IPS DF 6.9 (cell line): ENCODE measurements around the gene IL20RB.
A peak's percentile ranks its signal among the peaks of the same experiment; 100 is the strongest.

ENCODE experiments used
- DNase-seq: peaks from one replicate; pipeline ENCODE4 v3.0.0-alpha.2; 2013; ENCODE audit warnings: low read depth, low spot score
- H3K27ac ChIP-seq: one replicate; pipeline ENCODE4 v1.5.1; 2013; ENCODE audit warnings: low read length, control low read depth
- H3K27me3 ChIP-seq: 2 replicates; pipeline ENCODE4 v1.6.1; 2013; ENCODE audit warnings: mild to moderate bottlenecking, low read length; ENCODE audit not compliant: control insufficient read depth, insufficient read depth
- H3K36me3 ChIP-seq: 2 replicates; pipeline ENCODE4 v1.6.1; 2013; ENCODE audit warnings: low read length; ENCODE audit not compliant: control insufficient read depth, insufficient read depth
- H3K4me1 ChIP-seq: 2 replicates; pipeline ENCODE4 v1.6.1; 2013; ENCODE audit warnings: low read length; ENCODE audit not compliant: control insufficient read depth, insufficient read depth
- H3K4me3 ChIP-seq: 2 replicates; pipeline ENCODE4 v1.5.1; 2013; ENCODE audit warnings: mild to moderate bottlenecking, low read length
- H3K9me3 ChIP-seq: 2 replicates; pipeline ENCODE4 v1.6.1; 2013; ENCODE audit warnings: low read length, inconsistent platforms; ENCODE audit not compliant: control insufficient read depth, insufficient read depth
- WGBS: extraction: QIAGEN DNeasy Blood & Tissue Kit; methylation state at CpG from one replicate; pipeline ENCODE4 v1.1.7; 2013; ENCODE audit warnings: mixed read lengths, missing lambda C conversion rate; ENCODE audit not compliant: insufficient read length, insufficient coverage; 5-methylcytosine and 5-hydroxymethylcytosine counted together

The IL20RB gene, protein sequence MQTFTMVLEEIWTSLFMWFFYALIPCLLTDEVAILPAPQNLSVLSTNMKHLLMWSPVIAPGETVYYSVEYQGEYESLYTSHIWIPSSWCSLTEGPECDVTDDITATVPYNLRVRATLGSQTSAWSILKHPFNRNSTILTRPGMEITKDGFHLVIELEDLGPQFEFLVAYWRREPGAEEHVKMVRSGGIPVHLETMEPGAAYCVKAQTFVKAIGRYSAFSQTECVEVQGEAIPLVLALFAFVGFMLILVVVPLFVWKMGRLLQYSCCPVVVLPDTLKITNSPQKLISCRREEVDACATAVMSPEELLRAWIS

GRCh38 chr3:136957751-136958288 lies at the start of gene IL20RB:
TSS of gene IL20RB (plus strand) at chr3:136957983. CDS start at chr3:136958114, 131 bp downstream.
- DNase-seq = peak; percentile 9
- Histone ChIP-seq H3K4me1 (peaks cover 2% of the 10 kb centered on the region; the same call in 1 of the 2 replicates), H3K36me3 (no peaks in the 10 kb centered on the region), H3K4me3 (no peak within 1 kb of the TSS), H3K27ac (no peak within 1 kb of the TSS), H3K27me3 (no peaks in the 10 kb centered on the region), H3K9me3 (no peaks in the 10 kb centered on the region)
- WGBS = no CpG with 5 or more reads among the region's 7 CpGs

- no peaks in the 10 kb centered on the region for H3K36me3 ChIP-seq
- no peak overlapping the region for H3K4me3 ChIP-seq
- WGBS = no CpG with 5 or more reads among the region's 2 CpGs
- no peaks in the 10 kb centered on the region for H3K9me3 ChIP-seq
- H3K27me3 ChIP-seq = no peaks in the 10 kb centered on the region
- DNase-seq = no peak
- H3K27ac ChIP-seq = no peak overlapping the region
- peaks cover 6% of the 10 kb centered on the region for H3K4me1 ChIP-seq
Observed at GRCh38 chr3:136908297-136908696, 49.5 kb upstream of the IL20RB start.

DNA sequence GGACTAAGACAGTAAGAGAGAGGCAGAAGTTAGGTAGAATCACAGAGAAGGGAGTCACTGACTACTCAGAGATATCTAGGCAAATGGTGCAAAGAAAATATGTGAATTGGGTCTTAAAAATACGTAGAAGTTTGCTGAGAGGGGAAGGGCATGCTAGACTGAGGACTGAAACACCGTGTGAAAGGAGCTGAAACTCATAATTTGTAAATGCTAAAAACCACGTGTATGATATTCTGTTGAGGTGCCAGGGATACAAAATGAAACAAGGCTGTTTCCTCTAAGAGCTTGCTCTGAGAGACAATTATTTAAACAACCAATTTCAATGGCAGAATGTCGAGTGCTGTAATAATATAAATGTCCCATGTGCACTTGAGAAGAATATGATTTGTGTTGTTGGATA lies 48.6 kb upstream of the IL20RB start:
- Histone ChIP-seq H3K4me1 (peaks cover 6% of the 10 kb centered on the region), H3K27ac (no peak overlapping the region), H3K36me3 (no peaks in the 10 kb centered on the region), H3K27me3 (no peaks in the 10 kb centered on the region), H3K9me3 (no peaks in the 10 kb centered on the region), H3K4me3 (no peak overlapping the region)
- no CpG with 5 or more reads among the region's 4 CpGs for WGBS
- DNase-seq = no peak

GRCh38 chr3:136910697-136911096 lies 47.1 kb upstream of the IL20RB start:
- DNase-seq = no peak
- Histone ChIP-seq H3K27ac (no peak overlapping the region), H3K36me3 (no peaks in the 10 kb centered on the region), H3K4me3 (no peak overlapping the region), H3K9me3 (no peaks in the 10 kb centered on the region), H3K4me1 (peaks cover 6% of the 10 kb centered on the region), H3K27me3 (no peaks in the 10 kb centered on the region)
- no CpG with 5 or more reads among the region's 2 CpGs for WGBS

- no peaks in the 10 kb centered on the region for H3K27me3 ChIP-seq
- DNase-seq = no peak
Observed at GRCh38 chr3:136913168-136913567, 44.6 kb upstream of the IL20RB start.

GRCh38 chr3:136914739-136915138 lies 43.0 kb upstream of the IL20RB start:
- H3K27ac ChIP-seq = no peak overlapping the region
- no peaks in the 10 kb centered on the region for H3K4me1 ChIP-seq
- no peaks in the 10 kb centered on the region for H3K36me3 ChIP-seq
- H3K4me3 ChIP-seq = no peak overlapping the region
- WGBS = no CpG with 5 or more reads among the region's 3 CpGs
- H3K9me3 ChIP-seq = no peaks in the 10 kb centered on the region
- DNase-seq = no peak
- H3K27me3 ChIP-seq = no peaks in the 10 kb centered on the region

More at GRCh38 chr3:136913168-136913567, 44.6 kb upstream of the IL20RB start:
- H3K4me3 ChIP-seq = no peak overlapping the region
- no peaks in the 10 kb centered on the region for H3K36me3 ChIP-seq
- WGBS = no CpG with 5 or more reads among the region's 1 CpG
- no peak overlapping the region for H3K27ac ChIP-seq
- H3K4me1 ChIP-seq = no peaks in the 10 kb centered on the region
- H3K9me3 ChIP-seq = no peaks in the 10 kb centered on the region

DNA sequence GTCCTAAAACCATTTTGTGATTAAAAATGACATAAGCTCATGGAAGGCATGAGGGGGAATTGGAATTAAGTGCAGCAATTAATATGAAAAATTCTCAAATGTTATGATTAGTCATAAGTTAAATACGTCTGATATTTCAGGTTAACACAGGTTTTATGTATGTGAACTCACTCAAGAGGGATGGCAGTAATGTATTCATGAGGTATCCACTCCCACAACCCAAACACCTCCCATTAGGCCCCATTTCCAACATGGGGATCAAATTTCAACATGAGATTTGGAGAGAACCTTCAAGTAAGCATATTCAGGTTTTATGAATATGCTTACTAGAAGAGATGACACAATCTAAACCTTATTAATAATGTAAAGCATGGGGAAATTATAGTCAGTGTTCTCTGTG lies 41.6 kb upstream of the IL20RB start:
- Histone ChIP-seq H3K27ac (no peak overlapping the region), H3K4me1 (no peaks in the 10 kb centered on the region), H3K27me3 (no peaks in the 10 kb centered on the region), H3K36me3 (no peaks in the 10 kb centered on the region), H3K9me3 (no peaks in the 10 kb centered on the region), H3K4me3 (no peak overlapping the region)
- WGBS = no CpG with 5 or more reads among the region's 1 CpG
- DNase-seq = no peak

GRCh38 chr3:136919799-136920580 lies 37.8 kb upstream of the IL20RB start:
- H3K4me1 ChIP-seq = no peaks in the 10 kb centered on the region
- no peak overlapping the region for H3K4me3 ChIP-seq
- DNase-seq = no peak
- no CpG with 5 or more reads among the region's 1 CpG for WGBS
- no peaks in the 10 kb centered on the region for H3K36me3 ChIP-seq
- no peaks in the 10 kb centered on the region for H3K9me3 ChIP-seq
- H3K27me3 ChIP-seq = no peaks in the 10 kb centered on the region
- no peak overlapping the region for H3K27ac ChIP-seq

GRCh38 chr3:136920904-136921611 lies 36.7 kb upstream of the IL20RB start:
- H3K36me3 ChIP-seq = no peaks in the 10 kb centered on the region
- no peak overlapping the region for H3K4me3 ChIP-seq
- no peak overlapping the region for H3K27ac ChIP-seq
- H3K9me3 ChIP-seq = no peaks in the 10 kb centered on the region
- DNase-seq = no peak
- no CpG with 5 or more reads among the region's 4 CpGs for WGBS
- H3K4me1 ChIP-seq = no peaks in the 10 kb centered on the region
- no peaks in the 10 kb centered on the region for H3K27me3 ChIP-seq
